ENCODE data around the gene PRSS21. TPM values are rescaled to one million over a fixed set of nuclear protein-coding genes. Genes with fewer than 3 reads are reported as not detected.

Gene PRSS21
- total RNA-seq, 2 donors from 2014 or later = not detected

- no peak for DNase-seq (ENCODE audit: low spot score)
- Histone ChIP-seq H3K27me3 (no peaks in the 10 kb centered on the region), H3K27ac (no peak overlapping the region), H3K9me3 (no peaks in the 10 kb centered on the region), H3K4me3 (no peak overlapping the region), H3K36me3 (peaks cover 28% of the 10 kb centered on the region), H3K4me1 (peaks cover 3 to 37% of the 10 kb centered on the region in 2 donors)
- no peak for TF ChIP-seq CTCF (IDR thresholded peaks at IDR 0.05)
Measured at GRCh38 chr16:2775131-2775716, 41.8 kb upstream of the PRSS21 start.

DNA sequence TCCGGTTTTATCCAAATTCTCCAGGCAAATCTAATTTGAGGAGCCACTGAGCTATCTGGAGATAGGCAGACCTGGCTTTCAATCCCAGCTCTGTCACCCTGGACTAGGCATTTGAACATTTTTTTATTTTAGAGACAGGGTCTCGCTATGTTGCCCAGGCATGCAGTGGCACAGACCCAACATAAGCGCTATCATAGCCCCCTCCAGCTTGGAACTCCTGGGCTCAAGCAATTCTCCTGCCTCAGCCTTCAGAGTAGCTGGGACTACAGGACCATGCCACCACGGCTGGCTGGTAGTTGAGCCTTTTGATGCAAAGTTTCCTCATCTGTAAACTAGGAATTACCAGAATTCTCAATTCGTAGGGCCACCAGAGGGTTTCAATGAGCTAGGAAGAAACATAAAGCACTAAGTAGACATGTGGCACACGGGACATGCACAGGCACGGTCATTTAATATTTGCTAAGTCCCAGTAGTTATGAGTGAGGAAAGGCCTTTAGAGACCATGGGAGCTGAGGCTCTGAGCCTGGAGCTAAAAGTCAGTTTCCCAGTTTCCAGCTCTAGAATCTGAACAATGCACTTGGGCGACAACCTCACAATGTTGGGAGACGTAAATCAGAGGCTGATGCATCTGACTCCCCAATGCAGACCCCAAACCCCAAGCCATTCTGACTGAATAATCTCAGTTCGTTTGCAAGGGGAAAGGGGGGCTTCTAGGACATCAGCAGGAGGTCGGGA lies 41.1 kb upstream of the PRSS21 start:
- DNase-seq (ENCODE audit: low spot score) = no peak
- TF ChIP-seq CTCF (IDR thresholded peaks at IDR 0.05) = no peak
- Histone ChIP-seq H3K9me3 (no peaks in the 10 kb centered on the region), H3K36me3 (peaks cover 21% of the 10 kb centered on the region), H3K4me3 (peak overlapping the region; percentile 85 to 98), H3K27me3 (no peaks in the 10 kb centered on the region), H3K27ac (peak overlapping the region; percentile 81 to 88), H3K4me1 (peaks cover under 1 to 37% of the 10 kb centered on the region in 2 donors)

DNA sequence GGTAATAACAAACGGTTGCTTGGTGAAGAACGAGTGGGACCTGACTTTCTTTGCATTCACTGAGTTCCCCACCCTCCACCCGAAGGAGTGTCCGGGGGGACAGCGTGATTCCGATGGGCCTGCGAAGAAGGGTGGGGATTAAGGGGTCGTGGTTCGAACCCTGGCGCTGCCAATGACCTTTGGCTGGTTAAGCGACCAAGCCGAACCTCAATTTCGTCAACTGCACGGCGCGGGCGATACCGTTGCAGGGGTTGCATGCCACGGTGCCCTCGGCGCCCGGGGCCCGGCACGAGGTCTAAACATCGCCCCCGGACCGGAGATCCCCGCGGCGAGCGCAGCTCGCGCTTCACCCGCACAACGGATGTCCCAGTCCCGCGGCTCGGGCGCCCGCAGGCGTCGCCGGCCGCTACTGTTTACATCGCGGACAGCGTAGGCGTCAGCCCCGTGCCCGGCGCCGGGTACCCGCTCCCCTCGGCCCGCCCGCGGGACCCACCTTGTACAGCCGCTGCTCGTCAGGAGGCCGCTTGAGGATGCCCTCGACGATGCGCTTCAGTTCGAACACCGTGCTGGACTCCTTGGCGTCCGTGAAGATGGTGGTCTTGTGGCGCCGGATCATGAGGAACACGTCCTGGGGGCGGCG lies 40.4 kb upstream of the PRSS21 start:
- Histone ChIP-seq H3K4me1 (peaks cover 0 to 37% of the 10 kb centered on the region in 2 donors), H3K27ac (peak overlapping the region; percentile 81 to 88), H3K4me3 (peak overlapping the region; percentile 85 to 98), H3K36me3 (peaks cover 14% of the 10 kb centered on the region), H3K27me3 (no peaks in the 10 kb centered on the region), H3K9me3 (no peaks in the 10 kb centered on the region)
- no peak for DNase-seq (ENCODE audit: low spot score)
- TF ChIP-seq CTCF (IDR thresholded peaks at IDR 0.05) = no peak

DNA sequence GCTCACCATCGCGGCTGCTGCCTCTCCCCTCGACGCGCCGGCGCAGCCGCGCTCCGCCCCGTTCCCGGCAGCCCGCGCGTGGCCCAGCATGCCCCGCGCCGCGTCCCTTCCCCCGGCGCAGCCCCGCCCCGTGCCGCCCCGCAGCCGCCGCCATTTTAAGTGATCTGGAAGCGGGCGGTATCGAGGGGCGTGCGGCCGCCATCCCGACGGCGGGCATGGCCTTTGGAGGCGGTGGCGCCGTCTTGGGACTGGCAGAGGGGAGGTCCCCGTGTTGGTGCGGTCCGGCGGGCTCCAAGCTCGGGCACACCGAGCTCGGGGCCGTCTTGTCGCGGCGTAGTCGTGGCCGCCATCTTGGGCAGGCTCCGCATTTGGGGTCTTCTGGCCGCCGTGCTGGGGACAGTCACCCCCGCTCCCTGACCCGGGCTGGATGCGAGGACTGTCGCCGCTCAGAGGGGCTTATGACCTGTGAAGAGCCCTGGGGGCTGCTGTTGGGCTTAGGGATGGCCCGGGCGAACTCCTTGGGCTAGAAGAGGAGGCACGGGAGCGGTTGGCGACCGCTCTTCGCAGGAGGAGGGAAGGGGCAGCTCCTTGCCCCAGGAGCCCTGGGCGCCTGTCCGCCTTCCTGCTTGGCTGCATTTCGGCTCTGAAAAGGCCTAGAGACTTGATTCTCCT lies 39.7 kb upstream of the PRSS21 start, which contains the start of gene ELOB:
Gene ELOB, minus strand, starts transcription at position 50 of the 672 bp plus-strand sequence. Its CDS starts 41 bp downstream, at position 9.
- H3K4me3 ChIP-seq = peak within 1 kb of the TSS; percentile 85 to 98
- no peak for TF ChIP-seq CTCF (IDR thresholded peaks at IDR 0.05)
- H3K36me3 ChIP-seq = peaks cover 7% of the 10 kb centered on the region
- peak within 1 kb of the TSS; percentile 98 to 100 for H3K27ac ChIP-seq
- no peaks in the 10 kb centered on the region for H3K27me3 ChIP-seq
- peaks cover 0 to 37% of the 10 kb centered on the region in 2 donors for H3K4me1 ChIP-seq
- H3K9me3 ChIP-seq = no peaks in the 10 kb centered on the region
- DNase-seq (ENCODE audit: low spot score) = peak; percentile 88

GRCh38 chr16:2777903-2778629 lies 39.0 kb upstream of the PRSS21 start:
- H3K4me3 ChIP-seq = peak overlapping the region; percentile 81 to 98
- TF ChIP-seq CTCF (IDR thresholded peaks at IDR 0.05) = no peak
- H3K27me3 ChIP-seq = no peaks in the 10 kb centered on the region
- no peaks in the 10 kb centered on the region for H3K36me3 ChIP-seq
- DNase-seq (ENCODE audit: low spot score) = no peak
- no peaks in the 10 kb centered on the region for H3K9me3 ChIP-seq
- peaks cover 0 to 37% of the 10 kb centered on the region in 2 donors for H3K4me1 ChIP-seq
- H3K27ac ChIP-seq = peak overlapping the region; percentile 98 to 100
